ENCODE results near the gene FAM184B. TPM values are rescaled to one million over a fixed set of nuclear protein-coding genes. Genes with fewer than 3 reads are reported as not detected.

Gene FAM184B
- polyA plus RNA-seq, 1 donor from 2014 or later = 0.10 TPM

DNA sequence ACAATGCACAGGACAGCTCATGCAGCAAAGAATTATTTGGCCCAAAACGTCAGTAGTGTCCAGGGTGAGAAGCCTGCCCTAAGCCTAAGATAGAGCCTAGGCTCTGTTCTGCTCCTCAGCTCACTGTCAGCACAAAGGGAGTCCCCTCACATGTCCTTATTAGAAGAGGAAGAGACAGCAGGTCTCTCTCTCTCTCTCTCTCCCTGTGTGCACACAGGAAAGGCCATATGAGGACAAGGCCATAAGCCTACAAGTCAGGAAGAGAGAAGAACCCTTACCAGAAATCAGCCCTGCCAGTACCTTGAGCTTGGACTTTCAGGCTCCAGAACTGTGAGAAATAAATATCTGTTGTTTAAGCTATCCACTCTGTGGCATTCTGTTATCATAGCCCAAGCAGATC is 20.4 kb downstream of the FAM184B start:
- H3F3A ChIP-seq (ENCODE audit: insufficient read depth, low read length, poor library complexity, severe bottlenecking) = no peaks in the 10 kb centered on the region
- H3K27me3 ChIP-seq (ENCODE audit: insufficient read depth, low read depth, low read length) = no peaks in the 10 kb centered on the region
- no peaks in the 10 kb centered on the region for H3K79me2 ChIP-seq (replicated peaks; ENCODE audit: insufficient read depth, low read length)
- no peaks in the 10 kb centered on the region for H4K20me1 ChIP-seq (ENCODE audit: insufficient read depth)
- no peak overlapping the region for H3K4me3 ChIP-seq (ENCODE audit: low read length)
- H3K4me2 ChIP-seq (ENCODE audit: low read length) = no peak overlapping the region
- H3K27ac ChIP-seq (ENCODE audit: low read length) = no peak overlapping the region
- H3K9me3 ChIP-seq (ENCODE audit: low read length) = no peaks in the 10 kb centered on the region
- H3K36me3 ChIP-seq (ENCODE audit: insufficient read depth, low read length) = no peaks in the 10 kb centered on the region
- TF ChIP-seq EP300 (conservative IDR thresholded peaks at IDR 0.05; ENCODE audit: poor library complexity, severe bottlenecking) (no peak), RAD21 (conservative IDR thresholded peaks at IDR 0.05) (no peak), EZH2 (IDR thresholded peaks at IDR 0.05; ENCODE audit: borderline replicate concordance, insufficient read depth, low read length, poor library complexity, severe bottlenecking) (no peak), TAF1 (IDR thresholded peaks at IDR 0.05; ENCODE audit: low read depth) (no peak), POLR2AphosphoS5 (IDR thresholded peaks at IDR 0.05) (no peak), MXI1 (conservative IDR thresholded peaks at IDR 0.05; ENCODE audit: poor library complexity, severe bottlenecking) (no peak)
- TF ChIP-seq, protein P1, sequence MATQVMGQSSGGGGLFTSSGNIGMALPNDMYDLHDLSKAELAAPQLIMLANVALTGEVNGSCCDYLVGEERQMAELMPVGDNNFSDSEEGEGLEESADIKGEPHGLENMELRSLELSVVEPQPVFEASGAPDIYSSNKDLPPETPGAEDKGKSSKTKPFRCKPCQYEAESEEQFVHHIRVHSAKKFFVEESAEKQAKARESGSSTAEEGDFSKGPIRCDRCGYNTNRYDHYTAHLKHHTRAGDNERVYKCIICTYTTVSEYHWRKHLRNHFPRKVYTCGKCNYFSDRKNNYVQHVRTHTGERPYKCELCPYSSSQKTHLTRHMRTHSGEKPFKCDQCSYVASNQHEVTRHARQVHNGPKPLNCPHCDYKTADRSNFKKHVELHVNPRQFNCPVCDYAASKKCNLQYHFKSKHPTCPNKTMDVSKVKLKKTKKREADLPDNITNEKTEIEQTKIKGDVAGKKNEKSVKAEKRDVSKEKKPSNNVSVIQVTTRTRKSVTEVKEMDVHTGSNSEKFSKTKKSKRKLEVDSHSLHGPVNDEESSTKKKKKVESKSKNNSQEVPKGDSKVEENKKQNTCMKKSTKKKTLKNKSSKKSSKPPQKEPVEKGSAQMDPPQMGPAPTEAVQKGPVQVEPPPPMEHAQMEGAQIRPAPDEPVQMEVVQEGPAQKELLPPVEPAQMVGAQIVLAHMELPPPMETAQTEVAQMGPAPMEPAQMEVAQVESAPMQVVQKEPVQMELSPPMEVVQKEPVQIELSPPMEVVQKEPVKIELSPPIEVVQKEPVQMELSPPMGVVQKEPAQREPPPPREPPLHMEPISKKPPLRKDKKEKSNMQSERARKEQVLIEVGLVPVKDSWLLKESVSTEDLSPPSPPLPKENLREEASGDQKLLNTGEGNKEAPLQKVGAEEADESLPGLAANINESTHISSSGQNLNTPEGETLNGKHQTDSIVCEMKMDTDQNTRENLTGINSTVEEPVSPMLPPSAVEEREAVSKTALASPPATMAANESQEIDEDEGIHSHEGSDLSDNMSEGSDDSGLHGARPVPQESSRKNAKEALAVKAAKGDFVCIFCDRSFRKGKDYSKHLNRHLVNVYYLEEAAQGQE (IDR thresholded peaks at IDR 0.05; ENCODE audit: borderline replicate concordance) = no peak
- H2AFZ ChIP-seq (ENCODE audit: low read depth, low read length) = no peak overlapping the region
- no peak overlapping the region for H3K9ac ChIP-seq (ENCODE audit: low read length)
- H3K9me2 ChIP-seq (ENCODE audit: insufficient read depth, low read length) = no peaks in the 10 kb centered on the region

DNA sequence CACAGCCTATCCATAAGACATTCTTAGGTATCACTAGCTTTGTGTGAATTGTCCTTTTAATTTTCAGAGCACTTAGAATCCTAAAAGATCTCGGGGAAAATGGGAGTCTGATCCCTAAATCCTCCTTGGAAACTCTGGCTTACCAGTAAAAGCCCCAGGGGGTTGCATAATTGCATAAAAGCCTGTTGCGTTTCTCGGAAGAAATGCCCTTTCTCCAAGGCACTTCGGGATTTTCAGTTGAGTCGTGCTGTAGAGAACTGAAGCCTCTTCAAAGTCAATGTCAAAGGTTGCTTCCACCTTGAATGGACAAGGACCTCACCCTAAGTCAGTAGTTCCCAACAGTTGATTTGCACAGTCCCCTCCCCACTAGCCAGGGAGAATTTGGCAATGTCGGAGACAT is 20.8 kb downstream of the FAM184B start:
- no peaks in the 10 kb centered on the region for H3K27me3 ChIP-seq (ENCODE audit: insufficient read depth, low read depth, low read length)
- H3K9ac ChIP-seq (ENCODE audit: low read length) = no peak overlapping the region
- H3K36me3 ChIP-seq (ENCODE audit: insufficient read depth, low read length) = no peaks in the 10 kb centered on the region
- H4K20me1 ChIP-seq (ENCODE audit: insufficient read depth) = no peaks in the 10 kb centered on the region
- H2AFZ ChIP-seq (ENCODE audit: low read depth, low read length) = no peak overlapping the region
- no peaks in the 10 kb centered on the region for H3F3A ChIP-seq (ENCODE audit: insufficient read depth, low read length, poor library complexity, severe bottlenecking)
- H3K27ac ChIP-seq (ENCODE audit: low read length) = no peak overlapping the region
- no peak overlapping the region for H3K4me2 ChIP-seq (ENCODE audit: low read length)
- H3K79me2 ChIP-seq (replicated peaks; ENCODE audit: insufficient read depth, low read length) = no peaks in the 10 kb centered on the region
- no peaks in the 10 kb centered on the region for H3K9me2 ChIP-seq (ENCODE audit: insufficient read depth, low read length)
- H3K4me3 ChIP-seq (ENCODE audit: low read length) = no peak overlapping the region
- H3K9me3 ChIP-seq (ENCODE audit: low read length) = no peaks in the 10 kb centered on the region
- TF ChIP-seq EP300 (conservative IDR thresholded peaks at IDR 0.05; ENCODE audit: poor library complexity, severe bottlenecking) = no peak
- TF ChIP-seq, protein P1 (IDR thresholded peaks at IDR 0.05; ENCODE audit: borderline replicate concordance) = no peak
- no peak for TF ChIP-seq TAF1 (IDR thresholded peaks at IDR 0.05; ENCODE audit: low read depth)
- TF ChIP-seq EZH2 (IDR thresholded peaks at IDR 0.05; ENCODE audit: borderline replicate concordance, insufficient read depth, low read length, poor library complexity, severe bottlenecking) = no peak
- TF ChIP-seq RAD21 (conservative IDR thresholded peaks at IDR 0.05) = no peak

Measured in neural cell (in vitro differentiated cells).